SK-N-SH treated with all-trans-retinoic acid at 6 μM for 48 hours (cell line): ENCODE data around the gene UROC1.

Experiments
- BACH2 ChIP-seq: fragments of 250-450 bp; sonication (Bioruptor Pico); IDR thresholded peaks from 2 replicates; pipeline ENCODE4 v1.9.0; 2021; ENCODE audit warnings: mild to moderate bottlenecking, borderline replicate concordance
- CSRNP3 ChIP-seq: fragments of 250-450 bp; sonication (Bioruptor Pico); IDR thresholded peaks from 2 replicates; pipeline ENCODE4 v1.5.1; 2021; ENCODE audit warnings: mild to moderate bottlenecking, moderate library complexity
- GLIS3 ChIP-seq: fragments of 250-450 bp; sonication (Bioruptor Pico); IDR thresholded peaks from 2 replicates; pipeline ENCODE4 v1.5.0; 2020; ENCODE audit warnings: mild to moderate bottlenecking, moderate library complexity
- ISL1 ChIP-seq: fragments of 250-450 bp; sonication (Bioruptor Pico); IDR thresholded peaks from 2 replicates; pipeline ENCODE4 v2.1.2; 2022; ENCODE audit warnings: mild to moderate bottlenecking, moderate library complexity
- PATZ1 ChIP-seq: fragments of 250-450 bp; sonication (Bioruptor Pico); IDR thresholded peaks from 2 replicates; pipeline ENCODE4 v1.8.0; 2020; ENCODE audit warnings: mild to moderate bottlenecking, moderate library complexity, borderline replicate concordance
- PPARA ChIP-seq: fragments of 250-450 bp; sonication (Bioruptor Pico); IDR thresholded peaks from 2 replicates; pipeline ENCODE4 v1.5.0; 2020; ENCODE audit warnings: mild to moderate bottlenecking, borderline replicate concordance
- TCF4 ChIP-seq: fragments of 250-450 bp; sonication (Bioruptor Pico); IDR thresholded peaks from 2 replicates; pipeline ENCODE4 v1.8.0; 2021; ENCODE audit warnings: mild to moderate bottlenecking, moderate library complexity, borderline replicate concordance
- TSHZ2 ChIP-seq: fragments of 250-450 bp; sonication (Bioruptor Pico); IDR thresholded peaks from 2 replicates; pipeline ENCODE4 v1.5.0; 2020; ENCODE audit warnings: mild to moderate bottlenecking, moderate library complexity
- ZC3H10 ChIP-seq: fragments of 250-450 bp; sonication (Bioruptor Pico); IDR thresholded peaks from 2 replicates; pipeline ENCODE4 v1.5.1; 2021; ENCODE audit warnings: mild to moderate bottlenecking, moderate library complexity
- ZNF565 ChIP-seq: fragments of 450-650 bp; formaldehyde crosslinking; conservative IDR thresholded peaks from 2 replicates; pipeline ENCODE4 v1.5.0; 2020; ENCODE audit warnings: low read depth, mild to moderate bottlenecking, moderate library complexity
- TF ChIP-seq, protein P1 (sequence below): fragments of 250-450 bp; sonication (Bioruptor Pico); IDR thresholded peaks from 2 replicates; pipeline ENCODE4 v1.5.1; 2020; ENCODE audit warnings: low read depth, mild to moderate bottlenecking, moderate library complexity

DNA sequence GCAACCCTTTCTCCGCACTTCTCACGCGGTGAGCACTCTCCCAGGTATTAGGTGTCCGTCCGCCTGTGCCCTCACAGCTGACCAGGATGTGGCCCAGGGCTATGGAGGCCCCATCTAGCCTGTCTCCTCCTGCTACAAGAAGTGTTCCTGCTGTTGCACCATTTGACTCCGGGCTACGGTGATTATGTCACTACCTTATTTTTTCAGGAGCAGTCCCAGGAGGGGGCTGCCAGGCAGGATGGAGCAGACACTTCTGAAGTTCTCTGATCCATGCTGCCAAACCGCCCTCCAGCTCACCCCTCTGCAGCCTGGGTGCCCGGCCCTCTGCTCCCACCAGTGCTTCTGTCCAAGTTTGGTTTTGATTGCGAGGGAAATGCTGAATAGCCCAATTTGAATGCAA, 78.8 kb downstream of the UROC1 start:
- TF ChIP-seq CSRNP3 (CRISPR knock-in tag) (no peak), ZC3H10 (no peak), BACH2 (CRISPR knock-in tag) (no peak), TSHZ2 (CRISPR knock-in tag) (no peak), PPARA (no peak), PATZ1 (CRISPR knock-in tag) (no peak), TCF4 (no peak), GLIS3 (CRISPR knock-in tag) (no peak), ISL1 (no peak), ZNF565 (no peak)
- TF ChIP-seq, protein P1, sequence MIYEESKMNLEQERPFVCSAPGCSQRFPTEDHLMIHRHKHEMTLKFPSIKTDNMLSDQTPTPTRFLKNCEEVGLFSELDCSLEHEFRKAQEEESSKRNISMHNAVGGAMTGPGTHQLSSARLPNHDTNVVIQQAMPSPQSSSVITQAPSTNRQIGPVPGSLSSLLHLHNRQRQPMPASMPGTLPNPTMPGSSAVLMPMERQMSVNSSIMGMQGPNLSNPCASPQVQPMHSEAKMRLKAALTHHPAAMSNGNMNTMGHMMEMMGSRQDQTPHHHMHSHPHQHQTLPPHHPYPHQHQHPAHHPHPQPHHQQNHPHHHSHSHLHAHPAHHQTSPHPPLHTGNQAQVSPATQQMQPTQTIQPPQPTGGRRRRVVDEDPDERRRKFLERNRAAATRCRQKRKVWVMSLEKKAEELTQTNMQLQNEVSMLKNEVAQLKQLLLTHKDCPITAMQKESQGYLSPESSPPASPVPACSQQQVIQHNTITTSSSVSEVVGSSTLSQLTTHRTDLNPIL (CRISPR knock-in tag) = no peak
